CD4-positive, alpha-beta T cell treated with Interleukin-6 for 4 hours (primary cell): ENCODE results near the gene EXOG.

Experiments
- DNase-seq: peaks from one replicate; pipeline ENCODE4 v3.0.0-alpha.2; 2020; ENCODE audit warnings: mixed read lengths

The EXOG gene

GRCh38 chr3:38473229-38473628, 22.9 kb upstream of the EXOG start:
- no peak for DNase-seq

GRCh38 chr3:38474928-38475605, 21.1 kb upstream of the EXOG start:
- no peak for DNase-seq

- DNase-seq = no peak
These were observed 20.4 kb upstream of the EXOG start for GRCh38 chr3:38475716-38476115.

GRCh38 chr3:38476157-38476756, 19.9 kb upstream of the EXOG start:
- no peak for DNase-seq

- no peak for DNase-seq
These were observed 18.9 kb upstream of the EXOG start for GRCh38 chr3:38477057-38477820.

- no peak for DNase-seq
These were observed 18.2 kb upstream of the EXOG start for GRCh38 chr3:38477839-38478450.

- no peak for DNase-seq
These were observed 17.2 kb upstream of the EXOG start for GRCh38 chr3:38478901-38479300.

- peak; percentile 58 for DNase-seq
These were observed 16.6 kb upstream of the EXOG start for GRCh38 chr3:38479431-38480092.

GRCh38 chr3:38480093-38480445, 16.1 kb upstream of the EXOG start:
- DNase-seq = no peak

GRCh38 chr3:38480930-38481329, 15.2 kb upstream of the EXOG start:
- no peak for DNase-seq

- DNase-seq = no peak
These were observed 13.2 kb upstream of the EXOG start for GRCh38 chr3:38482951-38483350.

- DNase-seq = no peak
These were observed 8.8 kb upstream of the EXOG start for GRCh38 chr3:38487323-38487722.

GRCh38 chr3:38488949-38489348, 7.2 kb upstream of the EXOG start:
- no peak for DNase-seq

- DNase-seq = no peak
These were observed 6.4 kb upstream of the EXOG start for GRCh38 chr3:38489766-38490165.

- no peak for DNase-seq
These were observed 5.7 kb upstream of the EXOG start for GRCh38 chr3:38490281-38491030.

GRCh38 chr3:38491215-38491614, 4.9 kb upstream of the EXOG start:
- no peak for DNase-seq

- DNase-seq = no peak
These were observed 3.1 kb upstream of the EXOG start for GRCh38 chr3:38493031-38493430.

- DNase-seq = no peak
These were observed 891 bp downstream of the EXOG start for GRCh38 chr3:38497031-38497430.

GRCh38 chr3:38500688-38501417, 4.7 kb downstream of the EXOG start:
- DNase-seq = no peak

GRCh38 chr3:38507120-38507519, 11.0 kb downstream of the EXOG start:
- DNase-seq = no peak

GRCh38 chr3:38509732-38510131, 13.6 kb downstream of the EXOG start:
- DNase-seq = no peak

GRCh38 chr3:38510631-38511030, 14.5 kb downstream of the EXOG start:
- no peak for DNase-seq
